PC-9 (cell line): ENCODE measurements around the gene ADD3.

Experiments
- CTCF ChIP-seq: fragments of 200-600 bp; sonication (generic); conservative IDR thresholded peaks from 2 replicates; pipeline ENCODE4 v1.6.1; 2017; ENCODE audit warnings: mixed run types, antibody characterized with exemption, mild to moderate bottlenecking, moderate library complexity
- EZH2 ChIP-seq: fragments of 200-600 bp; sonication (generic); IDR thresholded peaks from 2 replicates; pipeline ENCODE4 v1.8.0; 2017; ENCODE audit warnings: antibody characterized with exemption, low read depth

- TF ChIP-seq EZH2: no peak
- TF ChIP-seq CTCF: no peak
Measured at GRCh38 chr10:110044681-110045080, 36.9 kb downstream of the ADD3 start.
